Measurements from ENCODE around the gene SLC38A3. TPM values are rescaled to one million over a fixed set of nuclear protein-coding genes. Genes with fewer than 3 reads are reported as not detected.

The SLC38A3 gene
- total and polyA plus RNA-seq, 9 of the 15 experiments (the other 6 are each of a cell fraction or from before 2014, with no cell fraction given) = 0.09 to 0.38 (median 0.16) TPM; not detected in 6

- in situ Hi-C loops (cut with MboI) (no loop called here), intact Hi-C loops (cut with micrococcal nuclease) (no loop called here)
- Histone ChIP-seq H2AFZ (ENCODE audit: low read depth, low read length) (no peak overlapping the region), H3K9me1 (ENCODE audit: control insufficient read depth, insufficient read depth, low read length) (no peaks in the 10 kb centered on the region), H3K27me3 (ENCODE audit: control insufficient read depth in 2 of 2, insufficient read depth in 2 of 2, low read length in 2 of 2) (no peaks in the 10 kb centered on the region), H3K79me2 (ENCODE audit: control insufficient read depth, insufficient read depth, low read length) (no peaks in the 10 kb centered on the region), H3K27ac (ENCODE audit: extremely low read depth, low read depth, low read length) (no peak overlapping the region), H3K4me3 (no peak overlapping the region), H3K9me3 (replicated peaks; ENCODE audit: control insufficient read depth, insufficient read depth, low read depth, low read length) (no peaks in the 10 kb centered on the region), H3K4me1 (replicated peaks in 1 of 2; ENCODE audit: control insufficient read depth in 2 of 2, insufficient read depth in 2 of 2, low read length in 2 of 2) (peaks cover 0 to 33% of the 10 kb centered on the region in 2 experiments; a peak in 3 of 5 replicates), H4K20me1 (replicated peaks; ENCODE audit: control insufficient read depth, insufficient read depth, low read length) (0 out of 2 replicates have a peak, but pooled peaks cover 2% of the 10 kb centered on the region), H3K36me3 (ENCODE audit: control insufficient read depth, insufficient read depth, low read length) (no peaks in the 10 kb centered on the region), H3K4me2 (ENCODE audit: insufficient read depth, low read length) (no peak overlapping the region), H3K9ac (ENCODE audit: insufficient read depth in 1 of 2, low read depth in 2 of 2, low read length in 2 of 2) (no peak overlapping the region)
- TF ChIP-seq NCOA2 (IDR thresholded peaks at IDR 0.05; ENCODE audit: partially characterized antibody in 2 of 2) = no peak
- TF ChIP-seq RAD21 (CRISPR knock-in tag; conservative IDR thresholded peaks at IDR 0.05 in 1 of 2, IDR thresholded peaks at IDR 0.05 in 1 of 2) = no peak
- TF ChIP-seq LCOR (CRISPR knock-in tag; IDR thresholded peaks at IDR 0.05) = no peak
- TF ChIP-seq SMARCC2 (IDR thresholded peaks at IDR 0.05; ENCODE audit: low read depth) = no peak
- TF ChIP-seq TOE1 (IDR thresholded peaks at IDR 0.05; ENCODE audit: borderline replicate concordance) = no peak
- TF ChIP-seq TOE1 (CRISPR knock-in tag; IDR thresholded peaks at IDR 0.05; ENCODE audit: borderline replicate concordance, low read depth) = no peak
- FAIRE-seq (no peak), ATAC-seq (no peak), DNase-seq (ENCODE audit: extremely low read depth in 1 of 4, low spot score in 3 of 4) (no peak)
- CTCF ChIA-PET (ENCODE audit: low intra/inter-chr PET ratio) = no interaction called here
- no TSS peak for BruUV-seq (replicated peaks)
- WGBS (ENCODE audit: insufficient coverage, low coverage, missing lambda C conversion rate) = 38% methylated on average over 8 of the region's 9 CpGs
- POLR2A ChIA-PET = no interaction called here
These were observed 36.7 kb upstream of the SLC38A3 start for GRCh38 chr3:50168388-50168787.

GRCh38 chr3:50168791-50169190 is 36.3 kb upstream of the SLC38A3 start:
- WGBS (ENCODE audit: insufficient coverage, low coverage, missing lambda C conversion rate) = 70% methylated on average over 2 of the region's 6 CpGs

More at GRCh38 chr3:50168791-50169190, 36.3 kb upstream of the SLC38A3 start:
- no TSS peak for BruUV-seq (replicated peaks)
- Histone ChIP-seq H3K27ac (ENCODE audit: extremely low read depth, low read depth, low read length) (no peak overlapping the region), H3K9me1 (ENCODE audit: control insufficient read depth, insufficient read depth, low read length) (no peaks in the 10 kb centered on the region), H3K27me3 (ENCODE audit: control insufficient read depth in 2 of 2, insufficient read depth in 2 of 2, low read length in 2 of 2) (no peaks in the 10 kb centered on the region), H3K4me2 (ENCODE audit: insufficient read depth, low read length) (no peak overlapping the region), H3K9ac (ENCODE audit: insufficient read depth in 1 of 2, low read depth in 2 of 2, low read length in 2 of 2) (peak overlapping the region in 1 of 2 experiments; percentile 9; a peak in 1 of 4 replicates), H3K36me3 (ENCODE audit: control insufficient read depth, insufficient read depth, low read length) (no peaks in the 10 kb centered on the region), H3K9me3 (replicated peaks; ENCODE audit: control insufficient read depth, insufficient read depth, low read depth, low read length) (no peaks in the 10 kb centered on the region), H3K79me2 (ENCODE audit: control insufficient read depth, insufficient read depth, low read length) (no peaks in the 10 kb centered on the region), H4K20me1 (replicated peaks; ENCODE audit: control insufficient read depth, insufficient read depth, low read length) (no peaks in the 10 kb centered on the region), H3K4me3 (no peak overlapping the region), H2AFZ (ENCODE audit: low read depth, low read length) (no peak overlapping the region), H3K4me1 (replicated peaks in 1 of 2; ENCODE audit: control insufficient read depth in 2 of 2, insufficient read depth in 2 of 2, low read length in 2 of 2) (peaks cover 0 to 36% of the 10 kb centered on the region in 2 experiments; a peak in 3 of 5 replicates)
- POLR2A ChIA-PET = no interaction called here
- CTCF ChIA-PET (ENCODE audit: low intra/inter-chr PET ratio) = no interaction called here
- in situ Hi-C loops (cut with MboI) (no loop called here), intact Hi-C loops (cut with micrococcal nuclease) (no loop called here)
- no peak for FAIRE-seq
- no peak for DNase-seq (ENCODE audit: extremely low read depth in 1 of 4, low spot score in 3 of 4)
- no peak for ATAC-seq
- peak; percentile 63; the same call in 1 of the 2 replicates for TF ChIP-seq PKNOX1 (IDR thresholded peaks at IDR 0.05)
- no peak for TF ChIP-seq ZNF644 (tag; IDR thresholded peaks at IDR 0.05; ENCODE audit: low read depth)
- no peak for TF ChIP-seq ZBTB1 (CRISPR knock-in tag; IDR thresholded peaks at IDR 0.05; ENCODE audit: borderline replicate concordance, low read depth)
- no peak for TF ChIP-seq SMAD2 (IDR thresholded peaks at IDR 0.05; ENCODE audit: low read depth, low read length)
- TF ChIP-seq RB1 (IDR thresholded peaks at IDR 0.05; ENCODE audit: low read depth) = no peak
- no peak for TF ChIP-seq CEBPB (tag; IDR thresholded peaks at IDR 0.05)
- TF ChIP-seq PCBP2 (IDR thresholded peaks at IDR 0.05; ENCODE audit: low read depth, low read length, poor library complexity, severe bottlenecking) = no peak

Measured in K562 (cell line).